HL-60/S4 treated with phorbol 12-myristate 13-acetate at 8.2 ng/mL for 4 days and 3 days (cell line): ENCODE measurements around the gene PLEKHJ1.

Experiments used
- in situ Hi-C: fragments of 300-500 bp; cut with MboI; formaldehyde crosslinking; loops from 2 replicates; pipeline ENCODE4 v1.15.0; 2022; ENCODE audit warnings: low sequenced_read_pairs

PLEKHJ1 gene

GRCh38 chr19:2237051-2237868 lies 1.1 kb upstream of the PLEKHJ1 start:
- in situ Hi-C loops: no loop called here

GRCh38 chr19:2236064-2236313 lies 140 bp downstream of the PLEKHJ1 start:
- in situ Hi-C loops: no loop called here

GRCh38 chr19:2235381-2236063 lies 607 bp downstream of the PLEKHJ1 start:
- in situ Hi-C loops: no loop called here

GRCh38 chr19:2234996-2235380 lies 1.1 kb downstream of the PLEKHJ1 start:
- in situ Hi-C loops: no loop called here

- in situ Hi-C loops: no loop called here
These were observed 2.4 kb downstream of the PLEKHJ1 start for GRCh38 chr19:2233601-2234280.

GRCh38 chr19:2232286-2233151 lies 3.6 kb downstream of the PLEKHJ1 start:
- in situ Hi-C loops: no loop called here

- in situ Hi-C loops: no loop called here
These were observed 4.4 kb downstream of the PLEKHJ1 start for GRCh38 chr19:2231621-2232221.

GRCh38 chr19:2230807-2231533 lies 5.2 kb downstream of the PLEKHJ1 start:
- in situ Hi-C loops: no loop called here

- in situ Hi-C loops: no loop called here
These were observed 6.0 kb downstream of the PLEKHJ1 start for GRCh38 chr19:2230033-2230531.

GRCh38 chr19:2229103-2230032 lies 6.8 kb downstream of the PLEKHJ1 start:
- in situ Hi-C loops: no loop called here

- in situ Hi-C loops: no loop called here
These were observed 7.7 kb downstream of the PLEKHJ1 start for GRCh38 chr19:2228157-2229030.

- in situ Hi-C loops: no loop called here
These were observed 8.5 kb downstream of the PLEKHJ1 start for GRCh38 chr19:2227415-2228156.

- in situ Hi-C loops: no loop called here
These were observed 9.2 kb downstream of the PLEKHJ1 start for GRCh38 chr19:2226840-2227360.

- in situ Hi-C loops: no loop called here
These were observed 9.9 kb downstream of the PLEKHJ1 start for GRCh38 chr19:2226051-2226839.

- in situ Hi-C loops: no loop called here
These were observed 10.6 kb downstream of the PLEKHJ1 start for GRCh38 chr19:2225415-2226050.
